HEK293T (cell line): ENCODE measurements around the gene PPP2R5C.

Experiments used
- ARNT ChIP-seq: fragments of 450-650 bp; IDR thresholded peaks from 2 replicates; pipeline ENCODE4 v1.6.1; 2017; ENCODE audit warnings: mild to moderate bottlenecking
- BHLHE40 ChIP-seq: fragments of 450-650 bp; IDR thresholded peaks from 2 replicates; pipeline ENCODE4 v1.6.1; 2016; ENCODE audit warnings: mild to moderate bottlenecking, moderate library complexity, borderline replicate concordance
- LEF1 ChIP-seq: fragments of 450-650 bp; IDR thresholded peaks from 2 replicates; pipeline ENCODE4 v1.6.1; 2017; ENCODE audit warnings: mild to moderate bottlenecking, borderline replicate concordance
- TARDBP ChIP-seq: fragments of 450-650 bp; IDR thresholded peaks from 2 replicates; pipeline ENCODE4 v1.6.1; 2016

- TF ChIP-seq LEF1: no peak
- no peak for TF ChIP-seq ARNT
- TF ChIP-seq TARDBP: no peak
- no peak for TF ChIP-seq BHLHE40
These were observed 127.9 kb downstream of the PPP2R5C start for GRCh38 chr14:101889366-101889765.
